NCI-H69 (cell line): Measurements from ENCODE around the gene CLCN1.
"Not testable (repeated sequence)": the region's sequence is repeated elsewhere in the genome, so short reads cannot be mapped to it uniquely, and the experiment has no call there.

Experiments used
- DNase-seq: peaks from one replicate; lab custom pipeline; 2025; lab: John Stamatoyannopoulos, UW

CLCN1 gene

DNA sequence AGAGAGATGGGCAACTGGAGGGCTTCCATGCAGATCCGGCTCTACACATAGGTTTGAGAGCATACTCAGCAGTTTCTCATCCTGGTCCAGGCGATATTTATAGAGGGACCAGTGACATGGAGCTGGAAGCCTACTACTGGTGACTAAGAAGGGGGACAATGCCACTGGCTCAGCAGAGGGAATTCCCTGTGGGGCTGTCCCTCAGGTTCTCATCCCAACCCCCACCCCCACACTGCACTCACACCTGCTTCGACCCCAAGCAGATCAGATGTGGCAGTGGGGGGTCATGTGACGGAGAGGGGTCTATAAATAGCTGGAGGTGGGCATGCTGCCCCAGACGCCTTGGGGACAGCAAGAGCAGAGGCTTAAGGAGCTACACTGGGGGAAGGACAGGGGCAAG, at the start of gene CLCN1:
TSS of gene CLCN1 (plus strand) at position 336 of the 400 bp plus-strand sequence. CDS start 102 bp downstream, outside the sequence.
- DNase-seq: no peak

DNA sequence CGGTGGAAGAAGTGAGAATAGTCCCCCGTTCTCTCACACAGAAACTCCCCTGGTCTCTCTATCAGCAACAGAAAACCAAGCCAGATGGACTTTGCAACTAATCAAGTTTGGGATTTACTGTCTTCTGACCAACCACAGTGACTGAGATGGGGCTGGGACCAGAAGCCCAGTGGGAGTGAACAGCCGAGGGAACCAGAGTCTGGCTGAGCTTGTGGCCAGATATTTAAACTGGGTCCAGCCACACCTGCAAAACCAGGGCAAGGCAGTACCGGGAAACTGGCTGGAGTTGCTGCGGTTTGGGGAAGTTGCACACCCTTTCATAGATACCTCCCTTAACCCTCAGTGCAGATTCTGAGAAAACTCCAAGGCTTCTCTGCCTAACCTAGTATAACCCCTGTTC, 46.7 kb upstream of the CLCN1 start:
- no peak for DNase-seq

GRCh38 chr7:143271240-143271639, 44.7 kb upstream of the CLCN1 start:
- DNase-seq: no peak

GRCh38 chr7:143272871-143273270, 43.0 kb upstream of the CLCN1 start:
- no peak for DNase-seq

GRCh38 chr7:143279186-143280098, 36.5 kb upstream of the CLCN1 start:
- peak; percentile 17 for DNase-seq

DNA sequence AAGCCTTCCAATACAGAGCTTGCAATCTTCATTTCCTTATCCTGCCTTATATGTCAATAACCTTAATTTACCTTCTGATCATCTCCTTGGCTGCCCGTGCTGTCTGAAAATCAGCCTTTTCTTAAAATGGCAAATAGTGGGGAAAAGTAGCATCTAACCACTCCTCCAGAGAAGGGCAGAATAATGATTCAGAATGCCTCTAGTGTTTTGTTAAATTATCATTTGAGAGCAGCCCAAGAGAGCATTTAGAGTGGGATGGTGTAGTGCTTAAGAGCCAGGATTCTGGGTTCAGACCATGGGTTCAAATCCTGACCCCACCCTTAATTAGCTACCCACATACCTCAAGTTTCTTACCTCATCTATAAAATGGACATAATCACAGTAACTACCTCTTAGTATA, 35.8 kb upstream of the CLCN1 start:
- no peak for DNase-seq

DNA sequence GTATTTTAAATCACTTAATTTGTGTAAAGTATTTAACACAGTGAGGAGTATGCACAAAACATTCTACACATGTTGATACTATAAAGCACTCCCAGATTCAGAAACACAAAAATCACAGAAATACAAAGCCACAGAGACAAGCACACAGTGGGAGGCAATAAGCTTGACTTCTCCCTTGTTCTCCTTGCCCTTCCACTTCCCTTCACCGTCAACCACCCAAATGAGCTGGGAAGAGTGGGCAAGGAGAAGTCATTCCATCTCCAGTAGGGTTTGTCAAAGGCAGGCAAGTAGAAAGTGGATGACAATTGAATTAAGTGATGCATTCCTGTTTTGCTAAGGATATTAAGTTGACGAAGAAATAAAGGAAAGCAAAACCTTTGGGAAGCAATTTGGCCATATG, 35.3 kb upstream of the CLCN1 start:
- DNase-seq: no peak

GRCh38 chr7:143281529-143281928, 34.4 kb upstream of the CLCN1 start:
- no peak for DNase-seq

DNA sequence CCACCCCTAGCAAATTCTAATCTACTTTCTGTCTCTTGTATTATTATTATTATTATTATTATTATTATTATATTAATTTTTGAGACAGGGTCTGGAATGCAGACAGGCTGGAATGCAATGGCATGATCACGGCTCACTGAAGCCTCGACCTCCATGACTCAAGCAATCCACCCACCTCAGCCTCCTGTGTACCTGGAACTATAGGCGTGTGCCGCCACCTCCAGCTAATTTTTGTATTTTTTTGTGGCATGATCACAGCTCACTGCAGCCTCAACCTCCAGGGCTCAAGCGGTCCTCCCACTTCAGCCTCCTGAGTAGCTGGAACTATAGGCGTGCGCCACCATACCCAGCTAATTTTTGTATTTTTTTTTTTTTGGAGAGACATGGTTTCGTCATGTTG, 33.8 kb upstream of the CLCN1 start:
- DNase-seq: no peak

GRCh38 chr7:143283381-143283780, 32.5 kb upstream of the CLCN1 start:
- no peak for DNase-seq

DNA sequence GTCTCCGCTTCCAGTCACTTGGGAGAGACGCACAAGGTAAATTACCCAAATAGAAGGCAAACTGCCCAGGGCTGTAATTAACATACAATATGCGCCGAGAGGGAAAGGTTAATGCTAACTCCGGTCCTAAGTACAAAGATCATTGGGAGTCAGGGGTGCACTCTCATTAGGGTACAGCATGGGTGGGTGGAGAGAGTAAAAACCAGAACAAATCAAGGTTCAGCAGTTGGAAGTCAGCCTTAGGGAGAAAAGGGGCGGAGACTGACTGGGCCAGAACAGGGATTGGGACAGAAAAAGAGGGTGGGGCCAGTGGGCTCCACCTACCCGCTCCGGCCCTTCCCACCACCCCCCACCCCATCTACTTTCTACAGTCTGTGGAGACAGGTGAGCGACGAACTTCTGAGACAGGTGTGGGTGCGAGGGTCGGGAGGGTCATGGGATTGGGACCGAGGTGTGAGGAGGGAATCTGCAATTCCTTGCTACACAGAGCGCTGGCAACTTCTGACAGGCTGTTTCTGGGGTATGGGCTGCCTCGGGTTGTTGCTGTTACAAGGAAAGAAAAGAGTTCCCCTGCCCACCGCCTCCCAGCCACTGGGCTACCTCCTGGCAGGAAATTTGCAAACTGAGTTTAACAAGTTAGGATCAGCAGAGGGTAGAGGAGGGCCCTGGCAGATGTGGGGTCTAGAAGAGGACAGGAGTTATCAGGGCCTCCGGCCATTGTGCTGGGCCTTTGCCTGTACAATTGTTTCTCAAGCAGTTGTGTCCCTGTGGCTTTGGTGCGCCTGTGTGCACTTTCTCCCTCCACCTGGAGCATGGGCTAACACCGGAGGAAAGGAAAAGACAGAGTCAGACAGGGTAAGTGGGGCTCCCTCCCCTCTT, 31.1 kb upstream of the CLCN1 start, which contains the start of gene TMEM139:
TSS of gene TMEM139 (plus strand) at position 368 of the 879 bp plus-strand sequence. CDS start 1,000 bp downstream, outside the sequence.
- DNase-seq: peak; percentile 90

DNA sequence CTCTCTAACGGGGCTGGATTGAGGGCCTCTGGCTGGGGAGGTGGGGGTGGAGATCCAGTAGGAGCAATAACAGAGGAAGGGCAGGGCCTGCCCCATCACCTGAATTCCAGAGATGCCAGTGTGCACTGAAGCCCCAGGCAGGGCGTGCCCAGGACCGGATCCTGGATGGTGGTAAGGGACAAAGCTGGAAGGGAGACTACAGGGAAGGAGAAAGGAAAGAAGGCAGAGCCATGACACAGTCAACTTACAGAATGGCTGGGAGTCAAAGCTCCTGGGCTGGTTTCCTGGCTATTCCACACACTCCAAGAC, 30.5 kb upstream of the CLCN1 start:
- no peak for DNase-seq

GRCh38 chr7:143285806-143286521, 29.9 kb upstream of the CLCN1 start:
- no peak for DNase-seq

GRCh38 chr7:143286522-143286890, 29.4 kb upstream of the CLCN1 start:
- no peak for DNase-seq

DNA sequence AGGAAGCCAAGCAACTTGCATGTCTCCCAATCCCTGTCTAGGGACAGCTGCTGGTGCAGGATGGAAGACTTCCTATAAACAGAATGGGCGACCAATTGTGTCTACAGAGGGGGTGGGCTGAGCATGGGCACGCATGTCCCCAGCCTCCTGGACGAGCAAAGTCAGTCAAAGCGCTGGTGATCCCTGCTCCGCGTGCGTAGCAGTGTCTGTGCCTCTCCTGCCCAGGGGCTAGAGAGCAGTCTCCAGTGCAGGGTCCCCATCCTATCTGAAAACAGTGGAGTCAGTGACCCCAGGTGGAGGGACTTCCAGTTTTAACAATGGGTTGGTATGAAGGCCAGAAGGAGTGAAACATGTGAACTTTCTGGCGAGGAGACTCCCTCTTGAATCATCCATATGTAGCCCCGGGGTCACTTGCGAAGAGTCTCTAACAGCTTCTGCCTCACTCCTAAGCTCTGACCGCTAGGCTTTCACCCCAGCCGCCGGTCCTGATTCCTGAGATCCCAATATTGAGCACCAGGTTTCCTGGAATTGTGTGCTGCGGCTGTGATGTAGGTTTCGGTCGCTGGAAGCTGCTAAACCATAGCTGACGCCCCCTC, 28.5 kb upstream of the CLCN1 start:
- DNase-seq: no peak

DNA sequence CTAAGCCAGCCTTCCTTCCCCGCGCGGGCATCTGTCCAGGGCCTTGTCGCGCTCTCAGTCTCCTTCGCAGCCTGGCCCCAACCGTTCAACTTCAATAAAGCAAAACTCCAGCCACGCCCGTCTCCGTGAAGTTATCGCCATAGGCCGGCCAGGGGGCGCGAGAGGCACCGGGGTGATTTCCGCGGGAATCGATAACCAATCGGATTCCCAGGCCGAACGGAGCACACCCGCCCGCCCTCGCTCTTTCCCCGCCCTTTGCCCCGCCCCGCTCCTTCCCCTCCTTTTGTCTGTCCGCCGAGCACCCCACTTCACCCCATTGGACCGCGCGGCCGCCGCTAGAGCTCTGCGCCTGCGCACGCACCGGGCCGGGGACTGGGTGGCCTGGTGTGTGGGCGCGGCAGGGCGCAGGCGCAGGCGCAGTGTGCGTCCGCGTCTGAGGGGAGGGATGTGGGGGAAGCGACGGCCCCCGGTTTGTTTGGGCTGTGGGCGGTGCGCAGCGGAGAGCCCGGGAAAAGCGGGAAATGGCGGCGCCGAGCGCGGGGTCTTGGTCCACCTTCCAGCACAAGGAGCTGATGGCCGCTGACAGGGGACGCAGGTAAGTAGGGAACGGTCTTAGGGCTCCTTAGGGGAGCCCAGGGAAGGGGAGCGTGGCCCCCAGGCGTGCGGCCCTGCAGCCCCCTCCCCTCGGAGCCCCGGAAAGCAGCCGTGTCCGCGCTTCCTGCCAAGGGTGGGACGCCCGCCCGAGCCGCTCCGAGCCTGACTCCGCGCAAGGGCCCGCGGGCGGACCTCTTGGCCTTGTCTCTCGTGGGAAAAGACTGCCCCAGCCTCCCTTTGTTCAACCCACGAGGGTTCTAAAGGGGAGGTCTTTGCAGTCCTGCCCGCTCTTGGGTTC, 27.7 kb upstream of the CLCN1 start, which contains the start of gene CASP2:
TSS of gene CASP2 (plus strand) at position 417 of the 892 bp plus-strand sequence. CDS start at position 522, 105 bp downstream.
- peak; percentile 98 for DNase-seq

- peak; percentile 43 for DNase-seq
Observed at GRCh38 chr7:143288836-143289235, 27.1 kb upstream of the CLCN1 start.

DNA sequence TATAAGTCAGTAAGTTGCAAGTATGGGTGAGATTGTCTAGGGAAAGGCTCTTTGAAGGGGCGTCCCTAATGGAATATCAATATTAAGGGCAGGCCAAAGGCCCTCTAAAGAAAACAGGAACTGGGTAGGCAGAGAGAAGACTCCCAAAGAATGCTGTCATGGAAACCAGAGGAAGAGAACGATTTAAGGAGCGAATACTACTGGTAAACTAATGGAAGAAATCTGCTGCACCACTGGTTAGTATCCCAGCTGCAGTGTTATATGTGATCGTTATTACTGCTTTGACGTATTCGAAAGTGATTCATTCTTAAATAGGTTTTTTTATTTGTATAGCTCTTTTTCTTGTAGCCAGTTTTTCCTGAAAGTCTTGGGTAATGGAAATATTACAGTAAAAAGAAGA, 26.5 kb upstream of the CLCN1 start:
- DNase-seq: peak; percentile 27

- not testable (repeated sequence) for DNase-seq
Observed at GRCh38 chr7:143289888-143290287, 26.0 kb upstream of the CLCN1 start.

DNA sequence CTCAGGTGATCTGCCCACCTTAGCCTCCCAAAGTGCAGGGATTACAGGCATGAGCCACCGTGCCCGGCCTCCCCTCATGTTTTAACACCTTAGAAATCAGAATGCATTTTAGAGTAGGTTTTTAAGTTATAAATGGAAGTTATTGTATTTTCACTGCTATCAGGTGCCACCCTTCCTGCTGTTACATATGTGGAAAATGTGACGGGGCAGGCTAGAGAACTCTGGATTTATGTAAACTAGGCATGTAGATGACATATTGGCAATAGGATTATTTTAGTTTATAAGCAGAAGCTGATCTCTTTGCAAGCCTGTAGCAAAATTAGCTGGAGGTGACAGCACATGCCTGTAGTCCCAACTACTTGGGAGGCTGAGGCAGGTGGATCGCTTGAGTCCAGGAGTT, 25.6 kb upstream of the CLCN1 start:
- no peak for DNase-seq

- no peak for DNase-seq
Observed at GRCh38 chr7:143292876-143293275, 23.0 kb upstream of the CLCN1 start.
